Ascending aorta (tissue), 2 donors: ENCODE measurements around the gene NEURL1. TPM values are rescaled to one million over a fixed set of nuclear protein-coding genes. Genes with fewer than 3 reads are reported as not detected.

Source experiments
- DNase-seq, 2 donors: peaks; one replicate each; pipeline ENCODE4 v3.0.0-alpha.2; 2019; ENCODE audit warnings: low spot score in 2 of 2
- H3K27ac ChIP-seq, 2 donors: fragments of 200-600 bp; sonication (generic); one replicate each; pipeline ENCODE4 v1.5.1; 2016 to 2017; ENCODE audit warnings: mild to moderate bottlenecking in 1 of 2
- H3K27me3 ChIP-seq: fragments of 200-600 bp; sonication (generic); one replicate; pipeline ENCODE4 v1.5.1; 2017
- H3K36me3 ChIP-seq, 2 donors: fragments of 200-600 bp; sonication (generic); one replicate each; pipeline ENCODE4 v1.5.1; 2016
- H3K4me1 ChIP-seq, 2 donors: fragments of 200-600 bp; sonication (generic); one replicate each; pipeline ENCODE4 v1.5.1; 2016 to 2017; ENCODE audit warnings: mild to moderate bottlenecking in 1 of 2
- H3K4me3 ChIP-seq, 2 donors: fragments of 200-600 bp; sonication (generic); one replicate each; pipeline ENCODE4 v1.5.1; 2016 to 2017; ENCODE audit warnings: mild to moderate bottlenecking in 1 of 2
- H3K9me3 ChIP-seq, 2 donors: fragments of 200-600 bp; sonication (generic); one replicate each; pipeline ENCODE4 v1.5.1; 2016
- CTCF ChIP-seq, 3 experiments: fragments of 200-600 bp in 2 of 3; fragments of 450-650 bp in 1 of 3; sonication (generic) in 2 of 3; IDR thresholded peaks; one replicate each; pipeline ENCODE4 v1.5.1; 2016 to 2019; ENCODE audit warnings: antibody characterized with exemption in 3 of 3, mild to moderate bottlenecking in 1 of 3, moderate library complexity in 1 of 3
- intact Hi-C: fragments of 100-400 bp; cut with DNase I; formaldehyde crosslinking; loops from one replicate; pipeline ENCODE4 v1.15.1; 2023
- total RNA-seq: library from RNA; depleted of rRNA; stranded (reverse); fragments of >200 nt; gene quantifications from one replicate; pipeline ENCODE4 v1.1.0, GENCODE V29; 2016

The NEURL1 gene
- total RNA-seq, 1 donor from 2014 or later, result not detected

DNA sequence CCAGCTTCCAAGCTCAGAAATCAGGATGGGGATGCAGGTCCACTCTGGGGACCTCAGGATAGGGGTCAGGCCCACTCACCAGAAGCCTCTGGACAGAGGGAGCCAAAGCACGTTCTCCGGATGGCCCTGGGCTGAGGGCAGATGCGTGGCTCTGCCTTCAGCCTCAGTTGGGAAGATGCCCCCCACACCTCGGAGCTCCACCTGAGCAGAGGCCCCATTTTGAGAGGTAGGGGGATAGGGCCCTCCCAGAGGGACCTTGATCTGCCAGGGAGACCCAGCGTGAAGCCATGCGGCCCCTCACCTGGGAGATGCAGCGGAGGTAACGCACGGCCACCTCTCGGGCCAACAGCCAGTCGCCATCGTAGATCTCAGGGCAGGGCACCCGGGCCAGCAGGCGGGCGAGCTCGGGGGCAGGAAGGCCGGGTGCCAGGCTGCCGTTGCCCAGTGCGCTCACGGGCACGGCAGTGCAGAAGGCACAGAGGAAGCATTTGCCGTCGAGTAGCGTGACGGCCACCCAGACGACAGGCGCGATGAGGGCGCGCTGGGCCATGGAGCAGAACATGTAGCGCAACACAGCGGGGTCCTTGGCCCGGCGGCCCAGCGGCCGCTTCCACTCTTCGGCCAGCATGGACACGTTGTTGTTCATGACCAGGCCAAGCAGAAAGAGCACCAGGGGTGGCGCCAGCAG, 35.5 kb upstream of the NEURL1 start:
- peaks cover 0 to under 1% of the 10 kb centered on the region in 2 donors for H3K4me1 ChIP-seq
- DNase-seq, result no peak
- H3K27ac ChIP-seq, result no peak overlapping the region
- H3K9me3 ChIP-seq, result no peaks in the 10 kb centered on the region
- intact Hi-C loops, result no loop called here
- H3K27me3 ChIP-seq, result no peaks in the 10 kb centered on the region
- no peak for TF ChIP-seq CTCF (IDR thresholded peaks at IDR 0.05)
- no peak overlapping the region for H3K4me3 ChIP-seq
- H3K36me3 ChIP-seq, result no peaks in the 10 kb centered on the region

- no peak for TF ChIP-seq CTCF (IDR thresholded peaks at IDR 0.05)
- DNase-seq, result no peak
- Histone ChIP-seq H3K4me1 (no peaks in the 10 kb centered on the region), H3K27ac (no peak within 1 kb of the TSS), H3K9me3 (no peaks in the 10 kb centered on the region), H3K36me3 (no peaks in the 10 kb centered on the region), H3K27me3 (no peaks in the 10 kb centered on the region), H3K4me3 (no peak within 1 kb of the TSS)
- intact Hi-C loops, result no loop called here
Measured at GRCh38 chr10:103458720-103459119, 34.8 kb upstream of the NEURL1 start, which contains the start of gene CALHM1. TSS of gene CALHM1 (minus strand) at chr10:103458900. CDS start at chr10:103458751, 149 bp downstream.

- no peak overlapping the region for H3K27ac ChIP-seq
Measured at GRCh38 chr10:103459615-103460014, 33.9 kb upstream of the NEURL1 start.

GRCh38 chr10:103463499-103463898, 30.0 kb upstream of the NEURL1 start:
- no peak for TF ChIP-seq CTCF (IDR thresholded peaks at IDR 0.05)
- H3K27me3 ChIP-seq, result no peaks in the 10 kb centered on the region
- intact Hi-C loops, result no loop called here
- H3K36me3 ChIP-seq, result no peaks in the 10 kb centered on the region
- H3K27ac ChIP-seq, result no peak overlapping the region
- no peaks in the 10 kb centered on the region for H3K4me1 ChIP-seq
- no peak for DNase-seq
- H3K4me3 ChIP-seq, result no peak overlapping the region
- H3K9me3 ChIP-seq, result no peaks in the 10 kb centered on the region

More at GRCh38 chr10:103459615-103460014, 33.9 kb upstream of the NEURL1 start:
- no peaks in the 10 kb centered on the region for H3K9me3 ChIP-seq
- TF ChIP-seq CTCF (IDR thresholded peaks at IDR 0.05), result no peak
- no peaks in the 10 kb centered on the region for H3K4me1 ChIP-seq
- no peaks in the 10 kb centered on the region for H3K36me3 ChIP-seq
- no peak overlapping the region for H3K4me3 ChIP-seq
- intact Hi-C loops, result no loop called here
- DNase-seq, result no peak
- H3K27me3 ChIP-seq, result no peaks in the 10 kb centered on the region

DNA sequence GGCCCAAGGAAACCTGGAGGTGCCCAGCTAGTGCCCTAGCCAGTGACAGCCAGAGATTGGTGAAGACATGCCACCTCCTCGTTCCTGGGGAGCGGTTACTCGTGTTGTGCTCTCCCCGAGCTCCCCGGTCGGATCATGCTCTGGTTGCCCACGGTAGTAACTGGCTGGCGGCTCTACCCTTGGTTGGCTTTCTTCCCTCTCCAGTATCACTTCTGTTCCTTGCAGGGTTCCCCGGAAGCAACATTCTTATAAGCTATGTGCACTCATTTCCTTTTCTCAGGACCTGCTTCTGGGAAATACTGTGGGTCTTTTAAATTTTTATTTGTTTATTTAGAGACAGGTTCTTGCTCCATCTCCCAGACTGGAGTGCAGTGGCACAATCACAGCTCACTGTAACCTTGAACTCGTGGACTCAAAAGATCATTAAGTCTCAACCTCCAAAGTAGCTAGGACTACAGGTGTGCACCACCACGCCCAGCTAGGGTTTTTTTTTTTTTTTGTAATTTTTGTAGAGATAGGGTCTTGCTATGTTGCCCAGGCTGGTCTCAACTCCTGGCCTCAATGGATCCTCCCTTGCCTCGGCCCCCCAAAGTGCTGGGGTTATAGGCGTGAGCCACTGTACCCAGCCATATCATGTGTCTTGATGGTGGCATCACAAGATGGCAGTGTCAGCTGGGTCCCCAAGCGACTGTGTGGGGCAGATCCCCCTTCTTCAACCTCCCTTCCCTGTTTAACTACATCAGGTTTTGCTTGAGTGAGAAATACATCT, 27.9 kb upstream of the NEURL1 start:
- intact Hi-C loops, result no loop called here
- H3K4me3 ChIP-seq, result no peak overlapping the region
- H3K4me1 ChIP-seq, result no peaks in the 10 kb centered on the region
- TF ChIP-seq CTCF (IDR thresholded peaks at IDR 0.05), result no peak
- no peaks in the 10 kb centered on the region for H3K27me3 ChIP-seq
- no peaks in the 10 kb centered on the region for H3K36me3 ChIP-seq
- DNase-seq, result no peak
- no peaks in the 10 kb centered on the region for H3K9me3 ChIP-seq
- H3K27ac ChIP-seq, result no peak overlapping the region
